Panc1 (cell line): Measurements from ENCODE around the gene SBF2.

ENCODE experiments used
- CTCF ChIP-seq: fragments of 450-650 bp; IDR thresholded peaks from 2 replicates; pipeline ENCODE4 v1.5.1; 2017; ENCODE audit warnings: mild to moderate bottlenecking
- POLR2AphosphoS5 ChIP-seq: IDR thresholded peaks from 2 replicates; pipeline ENCODE4 v1.6.1; 2012; ENCODE audit warnings: mild to moderate bottlenecking, low read depth, low read length, moderate library complexity
- REST ChIP-seq, 2 experiments: IDR thresholded peaks; 2 replicates each; pipeline ENCODE4 v1.6.1; 2011 to 2012; ENCODE audit warnings: low read depth in 2 of 2, control low read depth in 1 of 2, low read length in 1 of 2, mild to moderate bottlenecking in 1 of 2, moderate library complexity in 1 of 2; ENCODE audit not compliant: insufficient read depth in 1 of 2
- SIN3A ChIP-seq: IDR thresholded peaks from 2 replicates; pipeline ENCODE4 v1.6.1; 2012; ENCODE audit warnings: low read depth, mild to moderate bottlenecking, low read length, moderate library complexity, borderline replicate concordance; ENCODE audit not compliant: insufficient read depth
- TCF7L2 ChIP-seq: IDR thresholded peaks from 2 replicates; pipeline ENCODE4 v1.6.1; 2011; ENCODE audit warnings: mild to moderate bottlenecking, low read depth, low read length, inconsistent platforms

- TF ChIP-seq CTCF (no peak), TCF7L2 (no peak), SIN3A (no peak), POLR2AphosphoS5 (no peak), REST (IDR thresholded peaks at IDR 0.05; ENCODE audit: insufficient read depth in 1 of 2, low read depth in 2 of 2, low read length in 1 of 2) (no peak)
These were observed 218.9 kb downstream of the SBF2 start for GRCh38 chr11:10075141-10075540.
